PC-3 (cell line): Measurements from ENCODE around the gene C1GALT1.

Experiments used
- CTCF ChIP-seq: fragments of 300-600 bp; sonication (generic); conservative IDR thresholded peaks from 2 replicates; pipeline ENCODE4 v1.5.1; 2017; ENCODE audit warnings: antibody characterized with exemption, low read depth, mild to moderate bottlenecking, low read length
- EZH2 ChIP-seq: fragments of 300-600 bp; sonication (generic); IDR thresholded peaks from one replicate; pipeline ENCODE4 v1.6.1; 2017; ENCODE audit warnings: antibody characterized with exemption, mild to moderate bottlenecking, low read length; ENCODE audit not compliant: unreplicated experiment
- EZH2phosphoT487 ChIP-seq: fragments of 300-600 bp; sonication (generic); IDR thresholded peaks from 2 replicates; pipeline ENCODE4 v1.6.1; 2018; ENCODE audit warnings: mild to moderate bottlenecking, antibody characterized with exemption, low read length, borderline replicate concordance

DNA sequence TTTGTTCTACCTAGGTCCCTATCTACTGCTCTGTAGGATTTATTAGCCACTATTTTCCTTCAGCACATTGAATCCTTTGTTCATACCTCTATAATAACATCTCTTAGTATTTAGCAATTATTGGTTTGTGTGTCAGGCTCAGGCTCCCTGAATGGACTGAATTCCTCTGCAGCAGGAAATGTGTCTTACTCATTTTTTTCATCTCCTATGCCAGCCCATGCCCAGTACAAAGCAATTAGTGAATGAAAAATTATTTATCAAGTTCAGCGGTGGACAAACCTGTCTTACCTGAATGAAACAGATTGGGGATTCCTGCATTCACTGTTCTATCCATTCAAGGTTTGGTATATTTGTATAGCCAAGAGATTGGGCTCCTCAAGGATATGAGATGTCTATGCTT is 53.7 kb downstream of the C1GALT1 start:
- TF ChIP-seq CTCF: no peak
- TF ChIP-seq EZH2: no peak
- no peak for TF ChIP-seq EZH2phosphoT487
